Esophagus muscularis mucosa (tissue), 4 donors: Measurements from ENCODE around the gene OR6C70. TPM values are rescaled to one million over a fixed set of nuclear protein-coding genes. Genes with fewer than 3 reads are reported as not detected.
"Not testable (repeated sequence)": the region's sequence is repeated elsewhere in the genome, so short reads cannot be mapped to it uniquely, and the experiment has no call there.

Experiments
- DNase-seq: peaks from one replicate; pipeline ENCODE4 v3.0.0-alpha.2; 2017; ENCODE audit errors: extremely low spot score
- H3K27ac ChIP-seq, 4 donors: fragments of 200-600 bp; sonication (generic); replicated peaks in 1 of 4; 1 replicate in 3 of 4; 2 replicates in 1 of 4; pipeline ENCODE4 v1.5.1; 2016 to 2019; ENCODE audit warnings: mild to moderate bottlenecking in 1 of 4
- H3K27me3 ChIP-seq, 4 donors: fragments of 200-600 bp; sonication (generic); one replicate each; pipeline versions ENCODE4 v1.5.1 to v1.6.0; 2016 to 2019
- H3K36me3 ChIP-seq, 4 donors: fragments of 200-600 bp; sonication (generic); one replicate each; pipeline ENCODE4 v1.5.1; 2016 to 2019
- H3K4me1 ChIP-seq, 4 donors: fragments of 200-600 bp; sonication (generic); one replicate each; pipeline ENCODE4 v1.5.1; 2016 to 2019
- H3K4me3 ChIP-seq, 4 donors: fragments of 200-600 bp; sonication (generic); 1 replicate in 2 of 4; 2 replicates in 2 of 4; pipeline ENCODE4 v1.5.1; 2016 to 2019; ENCODE audit warnings: mild to moderate bottlenecking in 4 of 4, moderate library complexity in 1 of 4
- H3K9me3 ChIP-seq, 4 donors: fragments of 200-600 bp; sonication (generic); 1 replicate in 3 of 4; 2 replicates in 1 of 4; pipeline ENCODE4 v1.5.1; 2016 to 2019
- EP300 ChIP-seq: sonication (generic); formaldehyde crosslinking; IDR thresholded peaks from one replicate; pipeline ENCODE4 v1.6.1; 2017; ENCODE audit warnings: antibody characterized with exemption
- POLR2A ChIP-seq: fragments of 450-650 bp; IDR thresholded peaks from one replicate; pipeline ENCODE4 v1.6.1; 2017; ENCODE audit warnings: antibody characterized with exemption, moderate library complexity, mild to moderate bottlenecking, low read depth
- POLR2AphosphoS5 ChIP-seq, 2 donors: sonication (generic); formaldehyde crosslinking; IDR thresholded peaks; one replicate each; pipeline ENCODE4 v1.6.1; 2017; ENCODE audit warnings: antibody characterized with exemption in 2 of 2
- WGBS: methylation state at CpG from one replicate; pipeline ENCODE4 v1.1.5; 2018; 5-methylcytosine and 5-hydroxymethylcytosine counted together
- intact Hi-C: fragments of 100-400 bp; cut with DNase I; formaldehyde crosslinking; loops from one replicate; pipeline ENCODE4 v1.15.1; 2023
- total RNA-seq, 4 donors: library from RNA; depleted of rRNA; stranded (reverse); fragments of >200 nt; gene quantifications; one replicate each; pipeline versions ENCODE4 v1.1.0 to v1.2.1, GENCODE V29; 2016
- TF ChIP-seq, protein P1 (sequence below), 3 experiments: fragments of 200-600 bp in 2 of 3; fragments of 450-650 bp in 1 of 3; sonication (generic) in 2 of 3; IDR thresholded peaks; one replicate each; pipeline ENCODE4 v1.5.1; 2017 to 2019; ENCODE audit warnings: antibody characterized with exemption in 3 of 3, mild to moderate bottlenecking in 2 of 3, moderate library complexity in 1 of 3

Gene OR6C70
- total RNA-seq, 4 donors from 2014 or later: not detected

DNA sequence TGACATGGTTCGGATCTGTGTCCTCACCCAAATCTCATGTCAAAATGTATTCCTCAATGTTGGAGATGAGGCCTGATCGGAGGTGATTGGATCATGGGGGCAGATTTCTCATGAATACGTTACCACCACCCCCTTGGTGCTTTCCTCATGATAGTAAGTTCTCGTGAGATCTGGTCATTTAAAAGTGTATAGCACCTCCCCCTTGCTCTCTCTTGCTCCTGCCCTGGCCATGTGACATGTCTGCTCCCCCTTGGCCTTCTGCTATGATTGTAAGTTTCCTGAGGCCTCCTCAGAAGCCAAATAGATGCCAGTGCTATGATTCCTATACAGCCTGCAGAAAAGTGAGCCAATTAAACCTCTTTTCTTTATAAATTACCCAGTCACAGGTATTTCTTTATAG, 29.3 kb upstream of the OR6C70 start:
- WGBS: 72% methylated on average over 4 of the region's 4 CpGs
- TF ChIP-seq, protein P1, sequence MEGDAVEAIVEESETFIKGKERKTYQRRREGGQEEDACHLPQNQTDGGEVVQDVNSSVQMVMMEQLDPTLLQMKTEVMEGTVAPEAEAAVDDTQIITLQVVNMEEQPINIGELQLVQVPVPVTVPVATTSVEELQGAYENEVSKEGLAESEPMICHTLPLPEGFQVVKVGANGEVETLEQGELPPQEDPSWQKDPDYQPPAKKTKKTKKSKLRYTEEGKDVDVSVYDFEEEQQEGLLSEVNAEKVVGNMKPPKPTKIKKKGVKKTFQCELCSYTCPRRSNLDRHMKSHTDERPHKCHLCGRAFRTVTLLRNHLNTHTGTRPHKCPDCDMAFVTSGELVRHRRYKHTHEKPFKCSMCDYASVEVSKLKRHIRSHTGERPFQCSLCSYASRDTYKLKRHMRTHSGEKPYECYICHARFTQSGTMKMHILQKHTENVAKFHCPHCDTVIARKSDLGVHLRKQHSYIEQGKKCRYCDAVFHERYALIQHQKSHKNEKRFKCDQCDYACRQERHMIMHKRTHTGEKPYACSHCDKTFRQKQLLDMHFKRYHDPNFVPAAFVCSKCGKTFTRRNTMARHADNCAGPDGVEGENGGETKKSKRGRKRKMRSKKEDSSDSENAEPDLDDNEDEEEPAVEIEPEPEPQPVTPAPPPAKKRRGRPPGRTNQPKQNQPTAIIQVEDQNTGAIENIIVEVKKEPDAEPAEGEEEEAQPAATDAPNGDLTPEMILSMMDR (IDR thresholded peaks at IDR 0.05): no peak
- TF ChIP-seq EP300 (no peak), POLR2AphosphoS5 (IDR thresholded peaks at IDR 0.05) (no peak), POLR2A (no peak)
- intact Hi-C loops: no loop called here
- H3K27ac ChIP-seq: no peak overlapping the region
- H3K27me3 ChIP-seq: no peaks in the 10 kb centered on the region
- DNase-seq: no peak
- no peaks in the 10 kb centered on the region for H3K4me1 ChIP-seq
- H3K36me3 ChIP-seq: no peaks in the 10 kb centered on the region
- no peaks in the 10 kb centered on the region for H3K9me3 ChIP-seq
- no peak overlapping the region for H3K4me3 ChIP-seq

DNA sequence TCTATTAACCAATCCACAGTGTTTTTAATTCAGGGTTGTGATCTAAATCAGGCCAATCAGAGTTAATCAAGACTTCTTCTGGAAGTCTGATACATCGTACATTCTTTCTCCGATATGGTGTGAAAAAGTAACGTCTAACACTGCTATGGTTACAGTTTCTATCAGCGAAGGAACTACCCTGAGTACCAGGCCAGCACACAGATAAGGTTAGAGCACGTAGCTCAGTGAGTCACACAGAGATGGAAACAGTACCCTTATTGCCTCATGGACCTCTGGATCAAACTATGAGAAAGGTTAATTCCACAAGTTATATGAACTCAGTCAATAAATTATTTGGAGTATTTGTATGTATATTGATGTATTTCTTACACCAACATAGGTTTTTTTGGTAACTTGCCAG, 25.6 kb upstream of the OR6C70 start:
- Histone ChIP-seq H3K9me3 (no peaks in the 10 kb centered on the region), H3K27ac (no peak overlapping the region), H3K36me3 (no peaks in the 10 kb centered on the region), H3K4me3 (no peak overlapping the region), H3K4me1 (no peaks in the 10 kb centered on the region), H3K27me3 (no peaks in the 10 kb centered on the region)
- TF ChIP-seq POLR2AphosphoS5 (IDR thresholded peaks at IDR 0.05) (no peak), POLR2A (no peak), EP300 (no peak)
- TF ChIP-seq, protein P1 (IDR thresholded peaks at IDR 0.05): no peak
- no peak for DNase-seq
- intact Hi-C loops: no loop called here
- 82% methylated on average over 5 of the region's 5 CpGs for WGBS

DNA sequence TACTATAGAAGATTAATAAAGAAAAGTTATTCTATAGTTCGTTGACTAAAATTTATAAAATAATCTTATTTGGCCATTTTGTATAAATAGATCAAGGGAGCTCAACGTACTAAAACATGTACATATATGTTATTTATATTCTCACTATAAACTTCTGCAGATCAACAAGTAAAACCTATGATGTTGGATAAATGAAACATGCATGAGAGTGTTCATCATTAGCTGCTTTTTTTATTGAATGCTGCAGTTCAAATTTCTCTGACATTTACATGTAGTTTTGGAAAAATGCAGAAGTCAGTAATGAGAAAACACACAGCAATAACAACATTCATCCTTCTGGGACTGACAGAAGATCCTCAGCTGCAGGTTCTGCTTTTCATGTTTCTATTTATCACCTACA, 22.1 kb upstream of the OR6C70 start, which contains the start of gene OR6C68:
Gene OR6C68 (plus strand): TSS at position 301 of the 400 bp plus-strand sequence. CDS start 0 bp downstream, at position 301.
- Histone ChIP-seq H3K9me3 (no peaks in the 10 kb centered on the region), H3K27me3 (no peaks in the 10 kb centered on the region), H3K4me1 (no peaks in the 10 kb centered on the region), H3K36me3 (no peaks in the 10 kb centered on the region), H3K4me3 (no peak within 1 kb of the TSS), H3K27ac (no peak within 1 kb of the TSS)
- 69% methylated on average over 2 of the region's 2 CpGs for WGBS
- intact Hi-C loops: no loop called here
- DNase-seq: no peak
- TF ChIP-seq POLR2A (no peak), EP300 (no peak), POLR2AphosphoS5 (IDR thresholded peaks at IDR 0.05) (no peak)
- TF ChIP-seq, protein P1 (IDR thresholded peaks at IDR 0.05): no peak

DNA sequence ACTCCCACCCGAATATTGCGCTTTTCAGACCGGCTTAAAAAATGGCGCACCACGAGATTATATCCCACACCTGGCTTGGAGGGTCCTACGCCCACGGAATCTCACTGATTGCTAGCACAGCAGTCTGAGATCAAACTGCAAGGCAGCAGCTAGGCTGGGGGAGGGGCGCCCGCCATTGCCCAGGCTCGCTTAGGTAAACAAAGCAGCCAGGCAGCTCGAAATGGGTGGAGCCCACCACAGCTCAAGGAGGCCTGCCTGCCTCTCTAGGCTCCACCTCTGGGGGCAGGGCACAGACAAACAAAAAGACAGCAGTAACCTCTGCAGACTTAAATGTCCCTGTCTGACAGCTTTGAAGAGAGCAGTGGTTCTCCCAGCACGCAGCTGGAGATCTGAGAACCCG, 14.3 kb upstream of the OR6C70 start:
- intact Hi-C loops, DNase-seq, H3K9me3 ChIP-seq: not testable (repeated sequence)

DNA sequence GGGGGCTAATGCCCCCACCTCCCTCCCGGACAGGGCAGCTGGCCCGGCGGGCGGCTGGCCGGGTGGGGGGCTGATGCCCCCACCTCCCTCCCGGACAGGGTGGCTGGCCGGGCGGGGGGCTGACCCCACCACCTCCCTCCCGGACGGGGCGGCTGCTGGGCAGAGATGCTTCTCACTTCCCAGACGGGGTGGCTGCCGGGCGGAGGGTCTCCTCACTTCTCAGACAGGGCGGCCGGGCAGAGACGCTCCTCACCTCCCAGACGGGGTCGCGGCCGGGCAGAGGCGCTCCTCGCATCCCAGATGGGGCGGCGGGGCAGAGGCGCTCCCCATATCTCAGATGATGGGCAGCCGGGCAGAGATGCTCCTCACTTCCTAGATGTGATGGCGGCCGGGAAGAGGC, 9.2 kb upstream of the OR6C70 start:
- H3K36me3 ChIP-seq, H3K27me3 ChIP-seq, H3K4me3 ChIP-seq, H3K9me3 ChIP-seq, intact Hi-C loops, H3K27ac ChIP-seq, H3K4me1 ChIP-seq, DNase-seq: not testable (repeated sequence)
- WGBS: no CpG with 5 or more reads among the region's 29 CpGs

More for the DNA sequence above, 14.3 kb upstream of the OR6C70 start:
- H3K27me3 ChIP-seq, H3K4me3 ChIP-seq, H3K27ac ChIP-seq, H3K4me1 ChIP-seq, H3K36me3 ChIP-seq: not testable (repeated sequence)
- 68% methylated on average over 7 of the region's 13 CpGs for WGBS

DNA sequence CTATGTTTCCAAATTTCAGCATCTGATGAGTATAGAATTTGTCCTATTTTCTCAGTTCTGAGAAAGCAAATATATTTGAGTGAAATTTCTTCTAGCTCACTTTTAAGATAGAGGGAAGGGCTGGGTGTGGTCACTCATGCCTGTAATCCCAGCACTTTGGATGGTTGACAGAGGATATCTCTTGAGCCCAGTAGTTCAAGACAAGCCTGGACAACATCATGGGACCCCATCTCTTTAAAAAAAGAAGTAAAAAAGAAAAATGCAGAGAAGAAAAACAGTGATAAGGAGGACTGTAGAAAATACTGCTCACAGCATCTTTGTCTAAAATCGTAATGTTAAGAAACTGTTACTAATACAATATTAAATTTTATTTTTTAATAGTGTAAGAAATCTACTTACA, 2.3 kb upstream of the OR6C70 start:
- intact Hi-C loops: no loop called here
- no peaks in the 10 kb centered on the region for H3K9me3 ChIP-seq
- DNase-seq: no peak
- WGBS: 94% methylated on average over 1 of the region's 1 CpG
- no peak overlapping the region for H3K4me3 ChIP-seq
- TF ChIP-seq, protein P1 (IDR thresholded peaks at IDR 0.05): no peak
- no peak for TF ChIP-seq POLR2A
- TF ChIP-seq EP300: no peak
- TF ChIP-seq POLR2AphosphoS5 (IDR thresholded peaks at IDR 0.05): no peak
- H3K4me1 ChIP-seq: no peaks in the 10 kb centered on the region
- H3K27me3 ChIP-seq: no peaks in the 10 kb centered on the region
- H3K36me3 ChIP-seq: no peaks in the 10 kb centered on the region
- no peak overlapping the region for H3K27ac ChIP-seq
